Activated T-cell treated with anti-CD3 and anti-CD28 coated beads, Interleukin-2, amount 50 U/mL, for 4 hours (primary cell): ENCODE results near the gene AK1. TPM values are rescaled to one million over a fixed set of nuclear protein-coding genes. Genes with fewer than 3 reads are reported as not detected.
"Not testable (repeated sequence)": the region's sequence is repeated elsewhere in the genome, so short reads cannot be mapped to it uniquely, and the experiment has no call there.

Experiments
- ATAC-seq, 2 donors: fragments of 200-7000 bp; cut with Tn5 transposase; one replicate each; pipeline ENCODE4 v1.10.0; 2021
- DNase-seq: peaks from one replicate; pipeline ENCODE4 v3.0.0-alpha.2; 2020
- H3K27me3 Mint-ChIP-seq: one replicate; pipeline ENCODE4 v1.8.0; 2021; ENCODE audit warnings: low read depth, mixed read lengths
- H3K36me3 Mint-ChIP-seq: one replicate; pipeline ENCODE4 v1.8.0; 2022; ENCODE audit warnings: mixed read lengths; ENCODE audit not compliant: insufficient read depth
- H3K4me1 Mint-ChIP-seq: one replicate; pipeline ENCODE4 v1.8.0; 2021; ENCODE audit warnings: low read depth, mixed read lengths
- H3K4me3 Mint-ChIP-seq: one replicate; pipeline ENCODE4 v1.8.0; 2021; ENCODE audit warnings: mild to moderate bottlenecking, moderate library complexity, mixed read lengths
- H3K9me3 Mint-ChIP-seq: one replicate; pipeline ENCODE4 v1.8.0; 2021; ENCODE audit warnings: mixed read lengths
- total RNA-seq, 3 donors: library from RNA; stranded (reverse); gene quantifications; one replicate each; pipeline ENCODE4 v1.2.1, GENCODE V29; 2021

AK1 gene
- total RNA-seq, 3 donors from 2014 or later, result 3.6 to 6.4 (median 5.0) TPM

GRCh38 chr9:127846443-127847177, 30.9 kb downstream of the AK1 start:
- ATAC-seq (no peak), DNase-seq (no peak)
- peaks cover 12% of the 10 kb centered on the region for H3K9me3 Mint-ChIP-seq
- H3K4me1 Mint-ChIP-seq, result no peaks in the 10 kb centered on the region
- peaks cover 7% of the 10 kb centered on the region for H3K36me3 Mint-ChIP-seq
- H3K27me3 Mint-ChIP-seq, result no peaks in the 10 kb centered on the region
- H3K4me3 Mint-ChIP-seq, result no peak overlapping the region

- H3K4me3 Mint-ChIP-seq, H3K27me3 Mint-ChIP-seq, DNase-seq, ATAC-seq, H3K36me3 Mint-ChIP-seq, H3K4me1 Mint-ChIP-seq: not testable (repeated sequence)
- H3K9me3 Mint-ChIP-seq, result peaks cover 12% of the 10 kb centered on the region
These were observed 31.9 kb downstream of the AK1 start for GRCh38 chr9:127845619-127846018.

DNA sequence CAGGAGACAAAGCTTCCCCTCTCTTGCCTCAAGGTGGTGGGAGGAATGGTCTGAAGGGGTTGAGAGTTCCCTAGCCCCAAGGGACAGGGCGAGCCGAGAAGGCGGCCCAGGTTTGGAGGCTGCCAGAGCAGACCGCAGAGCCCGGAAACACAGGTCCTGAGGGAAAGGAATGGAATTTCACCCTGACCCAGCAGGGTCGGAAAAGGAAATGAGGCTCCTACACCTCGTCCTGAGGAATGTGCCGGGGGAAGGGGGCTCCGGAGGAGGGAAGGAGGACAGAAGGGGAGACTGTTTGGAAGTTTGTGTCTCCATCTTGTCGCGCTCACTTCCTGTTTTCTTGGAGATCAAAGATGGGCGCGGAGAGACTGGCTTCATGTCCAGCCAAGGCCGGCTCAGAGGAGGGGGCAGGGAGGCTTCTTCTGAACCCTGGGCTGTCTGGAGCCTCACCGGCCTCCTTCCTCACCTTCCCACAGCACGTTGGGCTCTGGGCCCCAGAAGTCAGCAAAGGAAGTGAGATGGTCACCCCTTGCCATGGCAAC, 32.6 kb downstream of the AK1 start:
- Mint-ChIP-seq H3K9me3 (peaks cover 12% of the 10 kb centered on the region), H3K27me3 (no peaks in the 10 kb centered on the region), H3K4me3 (no peak overlapping the region), H3K4me1 (no peaks in the 10 kb centered on the region), H3K36me3 (peaks cover 2% of the 10 kb centered on the region)
- DNase-seq, result no peak
- ATAC-seq, result no peak

GRCh38 chr9:127841087-127841835, 36.2 kb downstream of the AK1 start:
- ATAC-seq, result no peak
- no peak for DNase-seq
- Mint-ChIP-seq H3K27me3 (no peaks in the 10 kb centered on the region), H3K36me3 (peaks cover 3% of the 10 kb centered on the region), H3K9me3 (no peaks in the 10 kb centered on the region), H3K4me1 (no peaks in the 10 kb centered on the region), H3K4me3 (no peak overlapping the region)

DNA sequence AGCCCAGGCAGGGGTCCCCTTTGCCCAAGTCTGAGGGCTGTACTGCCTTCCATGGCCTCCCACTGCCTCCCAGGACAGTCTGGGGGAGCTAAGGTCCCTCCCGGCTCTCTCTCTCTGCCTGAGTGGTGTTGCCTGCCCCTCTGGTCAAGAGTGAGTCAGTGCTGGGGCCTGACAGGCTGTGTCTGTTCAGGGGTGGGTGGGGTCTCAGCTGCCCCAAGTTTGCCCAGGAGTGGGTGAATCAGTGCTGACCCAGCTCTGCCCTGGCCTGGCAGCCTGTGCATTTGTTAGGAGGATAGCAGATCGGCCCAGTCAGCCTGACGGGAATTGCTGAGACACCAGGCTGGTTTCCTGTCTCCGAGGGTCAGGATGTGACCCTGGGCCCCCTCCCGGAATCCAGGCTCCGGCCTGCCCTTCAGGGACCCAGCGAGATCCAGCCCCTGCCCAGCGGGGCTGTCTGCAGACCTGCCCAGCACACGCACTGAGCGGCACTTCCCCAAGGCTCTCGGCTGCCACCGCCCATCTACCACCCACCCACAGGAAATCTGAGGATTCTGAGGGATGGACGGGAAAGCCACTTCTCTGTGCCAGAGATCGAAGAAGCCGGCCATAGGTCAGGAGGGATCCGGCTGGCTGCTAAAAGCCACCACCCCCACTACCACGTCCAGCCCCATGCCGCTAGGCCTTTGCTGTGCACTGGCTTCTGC, 38.9 kb downstream of the AK1 start:
- Mint-ChIP-seq H3K4me1 (peaks cover 3% of the 10 kb centered on the region), H3K4me3 (no peak overlapping the region), H3K36me3 (peaks cover 3% of the 10 kb centered on the region), H3K9me3 (no peaks in the 10 kb centered on the region), H3K27me3 (no peaks in the 10 kb centered on the region)
- no peak for ATAC-seq
- DNase-seq, result no peak

DNA sequence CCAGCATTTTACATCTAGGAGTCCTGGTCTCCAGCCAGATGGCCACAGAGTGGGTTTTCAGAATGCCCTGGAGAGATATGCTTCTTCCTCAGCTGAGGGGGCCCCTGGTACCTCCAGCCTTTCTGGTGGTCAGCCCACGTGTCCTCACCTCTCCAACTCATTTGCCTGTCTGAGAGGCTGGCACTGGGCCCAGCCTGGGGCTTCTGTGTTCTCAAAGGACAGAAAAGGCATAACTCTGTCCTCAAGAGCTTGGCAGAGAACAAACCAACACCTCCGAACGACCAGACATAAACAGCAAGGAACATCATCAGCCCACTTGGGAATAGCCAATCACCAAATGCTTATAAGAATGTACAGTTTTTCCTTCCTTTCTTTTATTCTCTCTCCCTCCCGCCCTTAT, 40.1 kb downstream of the AK1 start:
- no peaks in the 10 kb centered on the region for H3K9me3 Mint-ChIP-seq
- ATAC-seq (no peak), DNase-seq (no peak)
- no peak overlapping the region for H3K4me3 Mint-ChIP-seq
- H3K27me3 Mint-ChIP-seq, result no peaks in the 10 kb centered on the region
- H3K36me3 Mint-ChIP-seq, result peaks cover 3% of the 10 kb centered on the region
- H3K4me1 Mint-ChIP-seq, result peaks cover 8% of the 10 kb centered on the region

DNA sequence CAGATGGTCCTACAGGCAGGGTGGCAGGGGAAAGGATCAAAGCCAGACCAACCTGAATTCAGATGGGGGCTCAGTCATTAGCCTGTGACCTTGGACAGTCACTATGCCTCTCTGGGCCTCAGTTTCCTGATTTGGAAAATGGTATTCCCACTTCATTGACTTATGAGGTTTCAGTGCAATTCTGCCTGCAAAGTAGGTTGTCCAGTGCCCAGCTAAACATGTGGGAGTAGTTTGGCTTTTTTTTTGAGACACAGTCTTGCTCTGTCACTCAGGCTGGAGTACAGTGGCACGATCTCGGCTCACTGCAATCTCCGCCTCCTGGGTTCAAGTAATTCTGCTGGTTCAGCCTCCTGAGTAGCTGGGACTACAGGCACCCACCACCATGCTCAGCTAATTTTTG, 40.9 kb downstream of the AK1 start:
- H3K4me1 Mint-ChIP-seq, result peaks cover 11% of the 10 kb centered on the region
- H3K9me3 Mint-ChIP-seq, H3K36me3 Mint-ChIP-seq, H3K4me3 Mint-ChIP-seq, H3K27me3 Mint-ChIP-seq, ATAC-seq, DNase-seq: not testable (repeated sequence)

DNA sequence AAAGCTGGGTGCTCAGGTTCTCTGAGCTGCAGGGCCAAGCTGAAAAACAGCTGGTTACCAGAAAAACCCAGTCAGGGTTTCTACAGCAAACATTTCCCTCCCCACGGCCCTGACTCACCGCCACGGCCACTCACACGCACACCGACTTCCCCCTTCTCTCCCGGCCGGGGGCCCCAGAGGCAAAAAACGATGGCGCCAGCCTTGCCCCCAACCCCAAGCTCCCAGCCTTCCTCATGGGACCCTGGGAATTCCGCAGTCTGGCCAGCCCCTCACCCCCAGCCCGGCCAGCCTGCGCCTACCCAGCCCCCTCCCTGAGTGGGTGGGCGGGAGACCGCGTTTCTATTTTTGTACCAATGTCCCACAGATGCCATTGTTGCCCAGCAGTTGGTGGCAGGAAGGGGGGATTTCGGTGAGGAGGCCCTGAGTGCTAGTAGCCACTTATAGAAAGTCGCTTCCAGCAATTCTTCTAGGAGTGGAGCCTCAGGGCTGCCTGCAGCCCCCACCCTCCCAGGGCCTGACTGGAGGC, 41.4 kb downstream of the AK1 start:
- Mint-ChIP-seq H3K4me1 (peaks cover 11% of the 10 kb centered on the region), H3K4me3 (no peak overlapping the region), H3K9me3 (no peaks in the 10 kb centered on the region), H3K36me3 (peaks cover 3% of the 10 kb centered on the region), H3K27me3 (no peaks in the 10 kb centered on the region)
- ATAC-seq (peak; percentile 56 to 65), DNase-seq (no peak)

DNA sequence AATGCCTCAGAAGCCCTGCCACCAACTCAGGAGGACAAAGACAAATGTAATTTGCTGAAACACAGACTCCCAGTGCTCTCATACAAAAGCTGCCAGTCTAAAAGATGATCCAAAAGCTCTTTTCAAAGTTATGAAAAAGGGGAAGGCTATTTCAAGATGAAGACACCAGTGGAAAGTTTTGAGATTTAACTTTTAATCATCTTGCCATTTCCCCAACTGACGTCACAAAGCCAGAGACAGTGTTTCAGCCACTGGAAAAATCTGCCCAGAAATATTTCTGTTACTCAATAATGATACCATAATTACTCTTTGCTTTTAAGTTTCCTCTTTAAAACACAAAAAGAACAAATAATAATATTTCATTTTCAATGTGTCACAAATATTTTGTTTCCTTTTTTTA, 43.9 kb downstream of the AK1 start:
- peaks cover under 1% of the 10 kb centered on the region for H3K36me3 Mint-ChIP-seq
- no peaks in the 10 kb centered on the region for H3K9me3 Mint-ChIP-seq
- peaks cover 13% of the 10 kb centered on the region for H3K4me1 Mint-ChIP-seq
- ATAC-seq (no peak), DNase-seq (no peak)
- H3K4me3 Mint-ChIP-seq, result no peak overlapping the region
- H3K27me3 Mint-ChIP-seq, result no peaks in the 10 kb centered on the region

DNA sequence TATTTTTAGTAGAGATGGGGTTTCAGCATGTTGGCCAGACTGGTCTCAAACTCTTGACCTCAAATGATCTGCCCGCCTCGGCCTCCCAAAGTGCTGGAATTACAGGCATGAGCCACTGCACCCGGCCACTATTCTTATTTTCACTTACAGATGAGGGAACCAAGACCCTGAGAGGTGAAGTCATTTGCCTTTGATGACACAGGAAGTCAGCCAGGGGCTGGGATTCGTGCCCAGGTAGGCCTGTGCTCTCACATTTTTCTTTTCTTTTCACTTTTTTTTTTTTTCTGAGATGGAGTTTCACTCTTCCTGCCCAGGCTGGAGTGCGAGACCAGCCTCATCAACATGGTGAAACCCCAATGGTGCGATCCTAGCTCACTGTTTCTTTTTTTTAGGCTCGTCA, 45.2 kb downstream of the AK1 start:
- H3K9me3 Mint-ChIP-seq, result no peaks in the 10 kb centered on the region
- DNase-seq (no peak), ATAC-seq (no peak)
- no peaks in the 10 kb centered on the region for H3K36me3 Mint-ChIP-seq
- H3K4me1 Mint-ChIP-seq, result peaks cover 13% of the 10 kb centered on the region
- H3K27me3 Mint-ChIP-seq, result no peaks in the 10 kb centered on the region
- H3K4me3 Mint-ChIP-seq, result no peak overlapping the region

- Mint-ChIP-seq H3K36me3 (no peaks in the 10 kb centered on the region), H3K4me3 (no peak overlapping the region), H3K27me3 (no peaks in the 10 kb centered on the region), H3K4me1 (peaks cover 13% of the 10 kb centered on the region), H3K9me3 (no peaks in the 10 kb centered on the region)
- no peak for ATAC-seq
- DNase-seq, result no peak
These were observed 48.1 kb downstream of the AK1 start for GRCh38 chr9:127829205-127829906.

GRCh38 chr9:127828262-127829031, 49.0 kb downstream of the AK1 start:
- Mint-ChIP-seq H3K27me3 (no peaks in the 10 kb centered on the region), H3K36me3 (no peaks in the 10 kb centered on the region), H3K4me1 (peaks cover 9% of the 10 kb centered on the region), H3K9me3 (no peaks in the 10 kb centered on the region), H3K4me3 (no peak overlapping the region)
- ATAC-seq, result no peak
- no peak for DNase-seq

GRCh38 chr9:127826253-127826913, 51.1 kb downstream of the AK1 start:
- H3K9me3 Mint-ChIP-seq, result no peaks in the 10 kb centered on the region
- ATAC-seq, result no peak
- H3K36me3 Mint-ChIP-seq, result no peaks in the 10 kb centered on the region
- no peak for DNase-seq
- peaks cover 2% of the 10 kb centered on the region for H3K4me1 Mint-ChIP-seq
- no peak overlapping the region for H3K4me3 Mint-ChIP-seq
- H3K27me3 Mint-ChIP-seq, result no peaks in the 10 kb centered on the region
